H1 (cell line): Measurements from ENCODE around the gene BTN1A1. TPM values are rescaled to one million over a fixed set of nuclear protein-coding genes. Genes with fewer than 3 reads are reported as not detected.
A peak's percentile ranks its signal among the peaks of the same experiment; 100 is the strongest.

Experiments
- BACH1 ChIP-seq: IDR thresholded peaks from 2 replicates; pipeline ENCODE4 v1.6.1; 2012; ENCODE audit warnings: low read length, improper control_type of control experiment
- BCL11A ChIP-seq, 2 experiments: IDR thresholded peaks; one replicate each; pipeline ENCODE4 v1.6.1; 2011; ENCODE audit warnings: low read depth in 2 of 2, low read length in 2 of 2, mild to moderate bottlenecking in 2 of 2
- CBX5 ChIP-seq: fragments of 300-800, 300-1000 bp; sonication (generic); IDR thresholded peaks from 2 replicates; pipeline ENCODE4 v1.7.1; 2016; ENCODE audit warnings: antibody characterized with exemption, low read length, low read depth
- CBX8 ChIP-seq: fragments of 300-800, 300-1000 bp; sonication (generic); IDR thresholded peaks from 2 replicates; pipeline ENCODE4 v1.7.1; 2016; ENCODE audit warnings: low read depth, low read length, borderline replicate concordance
- FOSL1 ChIP-seq: IDR thresholded peaks from 2 replicates; pipeline ENCODE4 v1.6.1; 2011; ENCODE audit warnings: mild to moderate bottlenecking, low read depth, low read length, moderate library complexity; ENCODE audit not compliant: insufficient read depth
- GTF2F1 ChIP-seq: IDR thresholded peaks from 2 replicates; pipeline ENCODE4 v1.6.1; 2012; ENCODE audit warnings: low read depth, low read length, improper control_type of control experiment, borderline replicate concordance
- HDAC6 ChIP-seq: IDR thresholded peaks from one replicate; pipeline ENCODE4 v1.7.1; 2012; ENCODE audit warnings: low read depth, mild to moderate bottlenecking, inconsistent platforms, low read length, moderate library complexity
- JUND ChIP-seq: IDR thresholded peaks from 2 replicates; pipeline ENCODE4 v1.6.1; 2011; ENCODE audit warnings: mild to moderate bottlenecking, improper control_type of control experiment, low read length
- RXRA ChIP-seq: IDR thresholded peaks from 2 replicates; pipeline ENCODE4 v1.6.1; 2011; ENCODE audit warnings: low read depth, mild to moderate bottlenecking, low read length, moderate library complexity; ENCODE audit not compliant: insufficient read depth
- SIN3A ChIP-seq, 2 experiments: IDR thresholded peaks in 1 of 2; conservative IDR thresholded peaks in 1 of 2; 2 replicates each; pipeline ENCODE4 v1.6.1; 2011 to 2012; ENCODE audit warnings: low read length in 2 of 2, improper control_type of control experiment in 1 of 2, low read depth in 1 of 2, mild to moderate bottlenecking in 1 of 2
- SIRT6 ChIP-seq: IDR thresholded peaks from one replicate; pipeline ENCODE4 v1.7.1; 2012; ENCODE audit warnings: low read length, inconsistent platforms
- SUZ12 ChIP-seq: fragments of 200-600 bp; sonication (generic); IDR thresholded peaks from 2 replicates; pipeline ENCODE4 v1.6.1; 2012; ENCODE audit warnings: mild to moderate bottlenecking, inconsistent platforms, low read length, moderate library complexity, mixed read lengths
- polyA plus RNA-seq, 7 experiments: library from polyadenylated mRNA; depleted of rRNA in 3 of 7; stranded (reverse) in 5 of 7; unstranded in 2 of 7; fragments of >200 nt in 5 of 7; fragments of 200-250 nt in 2 of 7; gene quantifications; 1 replicate in 5 of 7; 2 replicates in 1 of 7; 4 replicates in 1 of 7; pipeline versions ENCODE4 v1.2.1 to v1.2.3, GENCODE V29; 2011 to 2013; ENCODE audit warnings: missing spikeins in 2 of 7, mixed read lengths in 2 of 7
- total RNA-seq: library from RNA; stranded (reverse); fragmentation: NEBNext Ultra II Directional; extraction: Animal tissue kit (Norgen Biotek cat#: 25700); gene quantifications from 2 replicates; pipeline ENCODE4 v1.2.1, GENCODE V29; 2021
- TF ChIP-seq, protein P1 (sequence below): IDR thresholded peaks from 2 replicates; pipeline ENCODE4 v1.6.1; 2012; ENCODE audit warnings: low read length, inconsistent platforms
- TF ChIP-seq, protein P2 (sequence below): IDR thresholded peaks from 2 replicates; pipeline ENCODE4 v1.6.1; 2011; ENCODE audit warnings: low read length, improper control_type of control experiment

BTN1A1 gene
- total and polyA plus RNA-seq, 2 of the 8 experiments (the other 6 are each of a cell fraction or from before 2014, with no cell fraction given), result 0.28 to 0.35 TPM

DNA sequence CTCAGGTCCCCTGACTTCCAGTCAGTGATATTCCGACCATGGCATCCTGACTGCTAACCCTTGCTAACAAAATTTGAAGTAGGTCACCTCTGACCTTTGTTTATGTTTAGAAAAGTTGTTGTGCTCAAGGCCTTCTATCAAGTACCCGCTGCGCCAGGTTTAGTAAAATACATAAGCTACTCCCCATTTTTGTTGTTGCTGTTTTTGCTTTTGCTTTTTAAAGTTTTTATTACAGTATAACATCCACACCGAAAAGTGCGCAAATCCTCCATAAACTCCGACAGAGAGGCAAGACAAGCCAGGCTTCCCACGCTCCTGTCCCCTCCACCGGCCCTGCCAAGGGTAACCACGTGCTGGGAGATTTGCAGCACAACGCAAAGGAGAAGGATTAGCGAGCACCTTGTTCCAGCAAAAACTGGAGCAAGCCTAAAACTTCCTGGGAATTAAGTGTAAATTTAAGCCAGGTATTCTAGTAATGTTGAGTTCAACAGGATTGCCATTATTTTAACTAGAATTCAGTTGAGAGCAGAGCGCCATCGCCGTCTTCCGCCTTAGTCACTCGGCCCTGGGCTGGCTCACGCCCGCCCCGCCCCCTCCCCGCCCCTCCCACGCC lies 20.2 kb downstream of the BTN1A1 start (continued):
- TF ChIP-seq, protein P1, sequence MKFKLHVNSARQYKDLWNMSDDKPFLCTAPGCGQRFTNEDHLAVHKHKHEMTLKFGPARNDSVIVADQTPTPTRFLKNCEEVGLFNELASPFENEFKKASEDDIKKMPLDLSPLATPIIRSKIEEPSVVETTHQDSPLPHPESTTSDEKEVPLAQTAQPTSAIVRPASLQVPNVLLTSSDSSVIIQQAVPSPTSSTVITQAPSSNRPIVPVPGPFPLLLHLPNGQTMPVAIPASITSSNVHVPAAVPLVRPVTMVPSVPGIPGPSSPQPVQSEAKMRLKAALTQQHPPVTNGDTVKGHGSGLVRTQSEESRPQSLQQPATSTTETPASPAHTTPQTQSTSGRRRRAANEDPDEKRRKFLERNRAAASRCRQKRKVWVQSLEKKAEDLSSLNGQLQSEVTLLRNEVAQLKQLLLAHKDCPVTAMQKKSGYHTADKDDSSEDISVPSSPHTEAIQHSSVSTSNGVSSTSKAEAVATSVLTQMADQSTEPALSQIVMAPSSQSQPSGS, result no peak
- TF ChIP-seq GTF2F1 (no peak), CBX8 (no peak), BCL11A (IDR thresholded peaks at IDR 0.05; ENCODE audit: low read depth in 2 of 2, low read length in 2 of 2) (no peak), FOSL1 (no peak), HDAC6 (no peak), JUND (no peak), RXRA (no peak), SIN3A (conservative IDR thresholded peaks at IDR 0.05 in 1 of 2, IDR thresholded peaks at IDR 0.05 in 1 of 2; ENCODE audit: low read depth in 1 of 2, low read length in 2 of 2) (peak in 1 of 2 experiments; percentile 75; a peak in 2 of 4 replicates), SUZ12 (no peak), BACH1 (no peak), SIRT6 (no peak), CBX5 (no peak)
- TF ChIP-seq, protein P2, sequence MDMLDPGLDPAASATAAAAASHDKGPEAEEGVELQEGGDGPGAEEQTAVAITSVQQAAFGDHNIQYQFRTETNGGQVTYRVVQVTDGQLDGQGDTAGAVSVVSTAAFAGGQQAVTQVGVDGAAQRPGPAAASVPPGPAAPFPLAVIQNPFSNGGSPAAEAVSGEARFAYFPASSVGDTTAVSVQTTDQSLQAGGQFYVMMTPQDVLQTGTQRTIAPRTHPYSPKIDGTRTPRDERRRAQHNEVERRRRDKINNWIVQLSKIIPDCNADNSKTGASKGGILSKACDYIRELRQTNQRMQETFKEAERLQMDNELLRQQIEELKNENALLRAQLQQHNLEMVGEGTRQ, result peak; percentile 58
